Thyroid gland (tissue), 4 donors: ENCODE data around the gene C6orf47.

ENCODE experiments used
- POLR2A ChIP-seq, 2 donors: fragments of 450-650 bp; IDR thresholded peaks; one replicate each; pipeline ENCODE4 v1.6.1; 2017; ENCODE audit warnings: antibody characterized with exemption in 2 of 2, mild to moderate bottlenecking in 2 of 2, moderate library complexity in 1 of 2
- TF ChIP-seq, protein P1 (sequence below), 6 experiments: fragments of 200-600 bp in 3 of 6; fragments of 450-650 bp in 3 of 6; sonication (generic) in 3 of 6; IDR thresholded peaks; one replicate each; pipeline ENCODE4 v1.5.1; 2016 to 2019; ENCODE audit warnings: antibody characterized with exemption in 6 of 6, mild to moderate bottlenecking in 2 of 6, inconsistent platforms in 1 of 6, moderate library complexity in 1 of 6

DNA sequence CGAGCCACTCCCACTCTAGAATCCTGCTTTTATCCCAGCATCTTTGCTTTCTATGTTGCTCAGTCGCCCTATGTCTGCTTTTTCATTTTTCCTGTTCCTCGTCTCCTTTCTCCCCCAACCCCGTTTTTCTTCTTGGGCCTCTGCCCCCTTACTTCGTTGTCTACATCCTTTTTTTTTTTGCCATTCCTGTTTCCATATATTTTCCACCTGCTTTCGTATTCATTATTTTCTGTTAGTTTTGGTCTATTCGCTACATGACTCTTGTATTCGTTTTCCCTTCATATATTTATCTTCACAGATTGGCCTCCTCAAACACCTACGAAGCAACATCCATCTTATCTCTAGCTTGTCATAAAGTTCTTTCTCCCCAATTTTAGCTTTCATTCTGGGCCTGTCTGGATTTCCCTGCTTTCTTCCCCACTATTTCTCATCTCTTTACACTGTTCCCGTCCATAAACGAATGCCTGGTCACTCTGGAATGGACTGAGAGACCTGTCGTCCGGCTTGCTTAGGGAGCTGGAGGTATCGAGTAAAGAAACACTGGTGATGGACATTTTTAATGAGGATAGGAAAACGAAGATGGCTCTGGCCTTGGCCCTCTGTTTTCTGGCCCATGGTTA, 39.1 kb downstream of the C6orf47 start:
- TF ChIP-seq, protein P1, sequence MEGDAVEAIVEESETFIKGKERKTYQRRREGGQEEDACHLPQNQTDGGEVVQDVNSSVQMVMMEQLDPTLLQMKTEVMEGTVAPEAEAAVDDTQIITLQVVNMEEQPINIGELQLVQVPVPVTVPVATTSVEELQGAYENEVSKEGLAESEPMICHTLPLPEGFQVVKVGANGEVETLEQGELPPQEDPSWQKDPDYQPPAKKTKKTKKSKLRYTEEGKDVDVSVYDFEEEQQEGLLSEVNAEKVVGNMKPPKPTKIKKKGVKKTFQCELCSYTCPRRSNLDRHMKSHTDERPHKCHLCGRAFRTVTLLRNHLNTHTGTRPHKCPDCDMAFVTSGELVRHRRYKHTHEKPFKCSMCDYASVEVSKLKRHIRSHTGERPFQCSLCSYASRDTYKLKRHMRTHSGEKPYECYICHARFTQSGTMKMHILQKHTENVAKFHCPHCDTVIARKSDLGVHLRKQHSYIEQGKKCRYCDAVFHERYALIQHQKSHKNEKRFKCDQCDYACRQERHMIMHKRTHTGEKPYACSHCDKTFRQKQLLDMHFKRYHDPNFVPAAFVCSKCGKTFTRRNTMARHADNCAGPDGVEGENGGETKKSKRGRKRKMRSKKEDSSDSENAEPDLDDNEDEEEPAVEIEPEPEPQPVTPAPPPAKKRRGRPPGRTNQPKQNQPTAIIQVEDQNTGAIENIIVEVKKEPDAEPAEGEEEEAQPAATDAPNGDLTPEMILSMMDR (IDR thresholded peaks at IDR 0.05), result no peak
- TF ChIP-seq POLR2A (IDR thresholded peaks at IDR 0.05), result no peak
